Non-pigmented ciliary epithelial cell (primary cell): ENCODE results near the gene URB2.
"Not testable (repeated sequence)": the region's sequence is repeated elsewhere in the genome, so short reads cannot be mapped to it uniquely, and the experiment has no call there.

ENCODE experiments used
- DNase-seq: peaks from one replicate; pipeline ENCODE4 v3.0.0-alpha.2; 2010; ENCODE audit warnings: low read depth

URB2 gene

DNA sequence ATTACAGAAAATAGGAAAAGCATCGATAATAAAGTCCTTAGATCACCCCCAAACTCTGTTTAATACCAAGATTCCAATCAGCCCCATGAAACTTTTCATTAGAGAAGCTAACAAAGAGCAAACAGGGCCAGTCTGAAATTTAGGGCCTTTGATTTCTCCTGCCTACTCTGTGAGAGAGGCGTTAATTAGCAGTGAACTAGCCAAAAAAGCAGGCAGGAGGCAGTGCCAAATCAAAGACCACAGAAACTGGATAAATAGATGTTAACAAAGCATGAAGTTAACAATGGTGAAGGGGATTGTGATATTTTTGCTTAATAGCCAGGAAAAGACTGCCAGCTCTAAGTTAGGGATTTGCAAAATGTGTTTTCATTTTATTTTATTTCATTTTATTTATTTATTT lies 11.3 kb upstream of the URB2 start:
- no peak for DNase-seq

DNA sequence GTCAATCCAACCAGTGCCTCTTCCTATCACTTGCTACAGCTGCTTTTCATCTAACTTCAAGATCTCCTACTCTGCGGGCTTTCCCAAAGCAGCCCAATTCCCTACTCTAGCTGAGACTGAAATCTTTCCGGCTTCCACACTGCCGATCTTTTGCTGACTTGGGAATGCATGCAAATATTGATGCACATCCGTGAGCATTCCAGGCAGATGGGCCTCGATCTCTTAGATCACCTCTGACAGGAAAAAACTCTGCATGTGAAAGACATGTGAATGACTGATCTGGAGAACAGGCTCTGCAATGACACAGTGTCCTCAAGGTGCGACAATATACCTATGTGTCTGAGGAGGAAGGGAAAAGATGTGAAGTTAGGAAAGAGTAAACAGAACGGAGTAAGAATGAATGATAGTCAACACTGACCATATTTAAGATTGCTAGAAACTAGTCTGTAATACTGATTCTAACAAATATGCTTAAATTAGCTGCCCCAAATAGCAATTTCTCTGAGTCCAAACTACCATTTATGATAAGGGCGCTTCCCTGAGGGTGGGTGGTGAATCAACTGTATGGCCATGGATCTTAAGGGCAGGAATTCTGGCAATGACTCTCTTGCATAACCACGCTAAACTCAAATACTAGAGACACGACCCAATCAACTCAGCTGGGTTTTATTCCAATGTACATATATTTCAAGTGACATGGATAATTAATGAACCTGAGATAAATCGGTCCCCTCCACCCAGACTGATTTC lies 8.5 kb upstream of the URB2 start:
- DNase-seq = no peak

DNA sequence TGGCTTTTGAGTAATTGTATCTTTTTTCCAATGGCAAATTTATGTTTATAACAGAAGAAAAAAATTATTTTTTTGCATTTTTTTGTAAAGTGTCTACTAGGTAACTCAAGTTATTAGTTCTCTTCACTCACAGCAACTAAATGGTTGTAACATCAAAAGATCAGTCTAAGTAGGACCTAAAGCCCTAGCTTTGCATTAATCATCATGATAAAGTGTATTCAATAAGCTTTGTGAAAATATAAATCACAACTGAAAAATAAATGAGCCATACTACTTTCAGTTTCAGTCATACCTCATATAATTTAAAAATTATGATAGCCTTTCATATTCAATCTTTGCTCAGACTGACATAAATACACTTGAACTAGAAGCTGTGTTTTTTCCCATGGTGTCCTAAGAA lies 7.0 kb upstream of the URB2 start:
- no peak for DNase-seq

DNA sequence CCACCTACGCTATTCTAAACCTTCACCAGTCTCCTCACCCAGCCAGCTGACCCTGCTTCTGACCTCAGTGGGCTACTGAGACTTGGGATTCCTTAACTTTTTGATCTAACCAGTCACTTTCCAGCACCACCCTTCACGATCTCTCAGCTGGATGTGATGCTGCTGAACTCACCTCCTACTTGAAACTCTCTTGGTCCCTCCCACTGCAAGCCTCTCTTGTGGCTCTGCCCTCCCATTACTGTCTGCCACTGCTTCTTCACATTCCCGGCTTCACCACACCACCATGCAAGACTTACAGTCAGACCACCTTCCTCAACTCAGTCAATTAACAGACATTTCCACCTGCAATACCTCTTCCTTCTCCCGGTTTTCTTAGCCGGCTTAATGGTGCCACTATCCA lies 6.4 kb upstream of the URB2 start:
- DNase-seq = no peak

DNA sequence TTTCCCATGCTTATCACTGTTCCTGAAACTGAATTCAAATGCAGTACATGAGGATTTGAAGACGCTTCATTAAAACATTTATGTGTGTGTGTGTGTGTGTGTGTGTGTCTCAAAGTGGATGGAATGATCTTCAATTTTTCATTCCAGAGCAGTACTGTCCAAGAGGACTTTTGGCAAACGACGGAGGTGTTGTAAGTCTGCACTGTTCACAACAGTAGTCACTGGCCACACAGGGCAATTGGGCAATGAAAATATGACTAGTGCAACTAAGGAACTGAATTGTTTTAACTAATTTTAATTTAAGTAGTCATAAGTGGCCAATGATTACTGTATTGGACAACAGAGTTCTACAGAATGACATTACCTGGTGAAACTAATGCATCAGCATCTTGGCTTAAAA lies 5.2 kb upstream of the URB2 start:
- no peak for DNase-seq

DNA sequence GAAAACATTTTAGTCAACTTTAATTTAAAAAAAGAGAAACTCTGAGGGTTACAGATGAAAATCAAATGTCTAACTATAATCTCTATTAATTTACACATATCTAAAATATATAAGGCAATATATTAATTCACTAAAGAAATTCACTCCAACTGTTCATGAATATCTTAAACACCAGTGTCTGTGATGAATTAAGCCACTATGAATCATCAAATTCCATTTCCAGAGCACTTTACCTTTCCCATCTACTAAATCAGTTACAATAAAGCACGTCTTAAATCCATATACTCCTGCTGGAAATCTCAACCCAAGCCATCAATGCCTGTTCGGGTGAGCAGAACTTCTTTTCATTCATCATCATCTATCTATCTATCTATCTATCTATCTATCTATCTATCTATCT lies 4.4 kb upstream of the URB2 start:
- no peak for DNase-seq

DNA sequence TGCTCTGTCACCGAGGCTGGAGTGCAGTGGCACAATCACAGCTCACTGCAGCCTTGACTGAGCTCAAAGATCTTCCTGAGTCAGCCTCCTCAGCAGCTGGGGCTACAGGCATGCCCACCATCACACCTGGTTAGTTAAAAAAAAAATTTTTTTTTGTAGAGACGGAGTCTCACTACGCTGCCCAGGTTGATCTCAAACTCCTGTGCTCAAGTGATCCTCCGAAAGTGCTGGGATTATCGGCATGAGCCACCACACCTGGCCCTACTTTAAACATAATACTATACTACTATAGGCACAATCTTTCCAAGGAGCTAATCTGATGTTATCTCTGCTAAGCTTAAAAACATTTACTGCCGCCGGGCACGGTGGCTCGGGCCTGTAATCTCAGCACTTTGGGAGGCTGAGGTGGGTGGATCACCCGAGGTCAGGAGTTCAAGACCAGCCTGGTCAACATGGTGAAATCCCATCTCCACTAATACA lies 3.4 kb upstream of the URB2 start:
- not testable (repeated sequence) for DNase-seq

DNA sequence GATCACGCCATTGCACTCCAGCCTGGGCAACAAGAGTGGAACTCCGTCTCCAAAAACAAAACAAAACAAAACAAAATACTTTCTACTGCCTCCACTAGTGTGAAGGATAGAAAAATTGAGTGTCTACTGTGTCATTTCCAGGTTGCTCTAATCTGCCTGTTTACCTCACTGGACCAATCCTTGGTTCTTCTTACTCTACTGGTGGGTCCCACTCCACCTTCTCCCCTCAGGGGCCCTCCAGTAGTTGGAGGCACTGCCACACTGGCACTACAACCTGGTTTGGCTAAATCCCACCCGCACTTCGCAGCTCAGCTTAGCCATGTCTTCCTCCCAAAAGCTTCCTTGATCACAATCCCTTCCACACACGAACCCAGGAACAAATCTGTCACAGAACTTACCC lies 2.8 kb upstream of the URB2 start:
- no peak for DNase-seq

DNA sequence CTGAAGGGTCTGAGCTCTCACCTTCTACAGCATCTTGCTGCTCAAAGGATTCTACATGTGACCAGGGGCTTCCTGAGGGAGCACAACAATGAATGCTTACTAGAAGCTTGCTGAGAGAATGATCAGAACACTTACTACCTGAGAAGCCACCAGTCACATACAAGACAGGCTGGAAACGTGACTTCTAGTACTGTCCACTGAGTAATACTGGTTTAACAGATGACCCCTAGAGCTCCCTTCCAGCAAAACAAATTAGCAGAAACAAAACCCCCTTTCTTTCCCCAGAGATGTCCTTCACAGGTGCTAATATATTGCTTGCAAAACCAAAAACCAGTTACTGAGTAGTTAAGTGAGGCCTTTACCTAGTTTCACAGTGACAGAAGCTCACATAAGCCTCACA lies 2.2 kb upstream of the URB2 start:
- no peak for DNase-seq

DNA sequence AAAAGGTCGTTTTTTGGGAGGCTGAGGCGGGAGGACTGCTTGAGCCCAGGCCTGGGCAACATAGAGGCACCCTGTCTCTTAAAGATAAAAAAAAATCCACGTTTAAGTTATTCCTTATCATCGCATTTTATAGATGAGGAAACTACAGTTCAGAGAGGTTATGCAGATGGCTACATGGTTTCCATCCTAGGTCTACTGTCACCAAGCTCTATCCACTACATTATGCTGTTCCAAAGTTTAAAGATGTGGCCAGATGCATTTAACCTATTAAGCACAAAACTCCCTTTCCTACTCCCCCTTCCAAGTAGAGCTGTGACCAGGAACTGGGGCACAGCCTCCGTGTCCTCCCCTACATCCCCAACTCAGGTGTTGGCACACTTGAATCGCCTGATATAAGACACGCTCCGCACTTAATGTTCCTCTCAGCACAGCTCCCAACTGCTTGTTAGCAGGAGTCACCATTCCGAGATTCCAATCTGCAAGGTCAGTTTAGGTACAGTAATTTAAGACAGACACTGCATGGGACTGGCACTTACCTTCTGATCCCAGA lies 1.5 kb upstream of the URB2 start:
- no peak for DNase-seq

DNA sequence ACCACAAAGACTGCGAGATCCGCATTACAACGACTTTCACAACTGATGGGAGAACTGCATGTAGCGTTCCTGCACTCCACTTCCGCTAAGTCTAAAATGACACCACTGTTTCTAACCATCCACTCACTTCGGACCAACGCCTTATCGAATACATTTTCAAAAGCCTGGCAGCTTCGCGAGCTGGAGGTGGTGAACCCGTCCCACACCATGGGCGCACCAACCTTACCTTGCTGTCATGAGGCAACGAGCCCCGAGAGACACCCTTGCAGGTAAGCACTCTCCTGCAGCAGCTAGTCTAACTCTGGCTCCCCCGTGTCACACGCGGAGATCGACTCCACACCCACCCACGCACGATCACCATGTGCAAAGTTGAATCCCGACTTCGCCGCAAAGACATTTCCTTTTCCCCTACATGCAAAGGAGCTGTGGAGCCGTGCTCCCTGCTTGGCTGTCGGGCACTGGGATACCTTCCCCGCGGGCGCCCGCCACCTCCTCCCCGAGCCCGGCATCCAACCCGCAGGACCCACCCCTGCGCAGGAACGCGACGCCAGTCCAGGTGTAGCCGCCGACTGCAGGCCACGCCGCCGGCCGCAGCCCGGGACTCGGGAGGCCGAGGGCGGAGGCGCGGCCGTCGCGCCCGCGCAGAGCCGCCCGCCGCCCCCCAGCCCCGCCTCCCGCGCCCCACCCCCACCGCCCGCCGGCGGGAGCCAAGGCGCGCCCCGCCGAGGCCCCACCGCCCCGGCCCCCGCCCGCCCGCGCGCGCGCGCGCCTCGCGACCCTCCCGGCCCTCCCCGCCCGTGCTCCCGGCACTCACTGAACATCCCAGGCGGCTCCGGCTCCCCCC lies 754 bp upstream of the URB2 start:
- no peak for DNase-seq

DNA sequence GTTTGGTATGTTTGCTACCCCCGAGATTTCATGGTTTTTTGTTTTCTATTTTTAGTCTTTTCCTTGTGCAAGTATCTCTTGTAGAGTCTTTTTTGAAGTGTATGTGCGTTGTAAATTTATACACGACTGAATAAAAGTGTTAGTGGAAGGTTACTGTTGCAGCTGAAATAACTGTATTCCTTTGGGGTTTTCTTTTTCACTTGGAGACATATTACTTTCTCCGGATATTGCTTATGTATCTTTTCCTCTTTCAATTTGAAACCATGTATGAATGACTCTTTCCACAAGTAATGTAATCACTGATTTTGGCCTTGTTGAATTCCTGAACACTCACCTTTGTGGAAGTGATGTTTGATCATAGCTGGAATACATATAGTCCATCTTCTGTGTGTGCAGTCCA lies 956 bp downstream of the URB2 start:
- DNase-seq = no peak

DNA sequence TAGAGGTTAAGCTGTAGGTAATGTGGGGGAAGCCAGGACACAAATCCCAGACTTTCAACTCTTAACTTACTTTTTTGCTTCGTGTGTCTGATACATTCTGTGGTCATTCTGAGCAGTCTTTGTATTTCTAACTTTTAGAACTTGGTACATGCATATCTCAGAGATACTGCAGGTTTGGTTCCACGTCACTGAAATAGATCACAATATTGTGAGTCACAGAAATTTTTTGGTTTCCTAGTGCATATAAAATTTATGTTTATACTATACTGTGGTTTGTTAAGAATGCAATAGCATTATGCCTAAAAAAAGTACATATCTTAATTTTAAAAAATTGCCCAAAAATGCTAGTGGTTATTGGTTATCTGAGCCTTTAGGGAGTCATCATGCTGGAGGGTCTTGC lies 3.2 kb downstream of the URB2 start:
- DNase-seq = peak; percentile 58

DNA sequence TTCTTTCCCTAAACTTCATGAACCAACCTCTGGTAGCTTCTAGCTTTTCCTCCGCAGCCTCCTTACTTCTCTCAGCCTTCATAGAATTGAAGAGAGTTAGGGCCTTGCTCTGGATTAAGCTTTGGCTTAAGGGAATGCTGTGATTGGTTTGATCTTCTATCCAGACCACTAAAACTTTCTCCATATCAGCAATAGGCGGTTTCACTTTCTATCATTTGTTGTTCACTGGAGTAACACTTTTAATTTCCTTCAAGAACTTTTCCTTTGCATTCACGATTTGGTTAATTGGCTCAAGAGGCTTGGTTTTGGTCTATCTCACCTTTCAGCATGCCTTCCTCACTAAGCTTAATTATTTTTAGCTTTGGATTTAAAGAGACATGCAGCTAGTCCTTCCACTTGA lies 5.1 kb downstream of the URB2 start:
- DNase-seq = no peak

DNA sequence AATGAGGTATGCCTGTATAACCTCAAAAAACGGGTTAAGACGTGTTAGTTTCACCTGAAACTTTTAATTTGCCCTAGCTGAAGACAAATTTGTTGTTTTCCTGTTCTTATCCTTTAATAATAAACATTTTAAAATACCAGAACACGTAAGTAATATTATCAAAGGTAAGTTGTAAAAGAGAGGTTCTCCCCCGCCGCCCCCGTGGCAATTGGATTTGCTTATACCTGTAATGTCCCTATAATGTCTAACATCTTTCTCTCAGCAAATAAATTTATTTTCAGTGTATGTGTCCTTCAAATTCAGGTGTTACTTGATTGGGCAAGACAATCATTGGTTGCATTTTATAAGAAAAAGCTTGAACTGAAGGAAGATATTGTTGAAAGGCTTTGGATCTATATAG lies 5.9 kb downstream of the URB2 start:
- no peak for DNase-seq

DNA sequence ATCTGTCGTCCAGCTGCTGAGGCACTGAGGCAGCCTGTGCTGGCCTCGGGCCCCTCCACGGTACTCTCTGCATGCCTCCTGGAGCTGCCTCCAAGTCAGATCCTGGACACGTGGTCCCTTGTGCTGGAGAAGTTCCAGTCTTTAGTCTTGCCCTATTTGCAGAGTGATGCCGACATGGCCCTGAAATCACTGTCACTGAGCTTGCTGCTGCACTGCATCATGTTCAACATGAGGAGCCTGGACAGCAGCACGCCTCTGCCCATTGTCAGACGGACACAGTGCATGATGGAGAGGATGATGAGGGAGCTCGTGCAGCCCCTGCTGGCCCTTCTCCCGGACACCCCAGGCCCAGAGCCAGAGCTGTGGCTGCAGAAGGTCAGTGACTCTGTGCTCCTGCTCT lies 10.0 kb downstream of the URB2 start:
- DNase-seq = no peak

DNA sequence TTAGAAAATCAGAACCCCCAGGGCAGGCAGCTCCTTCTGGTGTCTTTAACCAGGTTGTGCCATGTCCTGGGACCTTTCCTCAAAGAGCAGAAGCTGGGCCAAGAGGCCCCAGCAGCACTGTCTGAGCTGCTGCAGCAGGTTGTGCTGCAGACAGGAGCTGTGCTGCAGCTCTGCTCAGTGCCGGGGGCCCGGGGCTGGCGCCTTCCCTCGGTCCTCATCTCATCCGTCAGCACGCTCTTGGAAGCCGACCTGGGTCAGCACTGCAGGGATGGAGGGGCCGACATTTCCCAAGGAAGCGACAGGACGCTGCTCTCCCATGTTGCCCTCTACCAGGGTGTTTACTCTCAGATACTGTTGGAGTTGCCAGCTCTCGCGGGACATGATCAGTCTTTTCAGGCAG lies 11.7 kb downstream of the URB2 start:
- no peak for DNase-seq

DNA sequence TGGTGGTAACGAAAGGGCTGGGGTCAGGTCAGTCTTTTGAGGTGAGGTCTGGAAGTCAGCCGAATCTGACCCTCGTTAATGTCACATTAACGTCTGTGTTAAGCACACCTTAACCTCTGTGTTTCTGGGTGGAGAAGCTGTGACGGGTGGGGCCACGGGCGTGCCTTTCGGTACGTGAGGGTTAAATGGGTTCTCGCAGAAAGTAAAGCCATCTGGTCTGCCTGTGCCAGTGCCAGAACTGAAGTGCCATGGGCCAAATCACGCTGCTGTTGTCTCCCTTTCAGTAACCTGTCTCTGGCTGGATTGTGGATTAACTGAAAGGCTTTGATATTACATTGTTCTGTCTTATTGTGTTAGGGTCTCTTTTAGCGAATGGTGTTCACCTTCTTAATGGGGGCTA lies 14.4 kb downstream of the URB2 start:
- no peak for DNase-seq

DNA sequence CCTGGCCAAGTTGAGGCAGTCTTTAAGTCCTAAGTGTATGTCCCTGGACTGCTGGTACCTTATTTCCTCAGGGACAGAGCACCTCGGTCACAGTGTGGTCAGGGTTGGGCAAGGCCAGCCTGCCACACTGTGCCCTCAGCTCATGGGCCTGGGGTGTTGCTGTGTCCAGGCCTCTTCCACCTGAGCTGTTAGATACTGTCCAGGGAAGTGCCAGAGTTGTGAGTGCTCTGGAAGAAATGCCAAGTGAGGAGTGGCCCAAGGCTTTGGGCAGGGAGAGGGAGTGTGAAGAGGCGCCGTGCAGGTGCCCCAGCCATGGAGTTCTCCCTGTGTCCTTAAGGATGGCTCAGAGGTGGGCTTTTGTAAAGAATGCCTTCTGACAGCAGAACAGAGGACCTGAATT lies 15.3 kb downstream of the URB2 start:
- no peak for DNase-seq

DNA sequence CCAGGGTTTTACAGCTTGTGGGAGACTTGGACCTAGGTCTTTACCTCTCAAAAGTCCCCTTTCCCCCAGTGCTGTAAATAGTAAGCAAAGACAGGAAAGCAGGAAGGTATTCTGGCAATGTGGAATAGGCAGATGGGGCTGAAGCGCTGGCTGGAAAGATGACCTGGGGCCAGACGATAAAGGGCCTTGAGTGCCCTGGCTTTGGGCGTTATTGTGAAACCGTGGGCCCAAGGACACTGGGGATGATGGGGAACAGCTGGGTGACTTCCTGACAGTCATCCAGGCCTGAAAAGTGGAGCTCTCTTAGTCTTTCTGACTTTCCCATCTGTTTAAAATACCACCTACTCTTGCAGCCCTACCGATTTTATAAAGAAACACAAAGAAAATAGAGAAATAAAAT lies 16.3 kb downstream of the URB2 start:
- DNase-seq = no peak

DNA sequence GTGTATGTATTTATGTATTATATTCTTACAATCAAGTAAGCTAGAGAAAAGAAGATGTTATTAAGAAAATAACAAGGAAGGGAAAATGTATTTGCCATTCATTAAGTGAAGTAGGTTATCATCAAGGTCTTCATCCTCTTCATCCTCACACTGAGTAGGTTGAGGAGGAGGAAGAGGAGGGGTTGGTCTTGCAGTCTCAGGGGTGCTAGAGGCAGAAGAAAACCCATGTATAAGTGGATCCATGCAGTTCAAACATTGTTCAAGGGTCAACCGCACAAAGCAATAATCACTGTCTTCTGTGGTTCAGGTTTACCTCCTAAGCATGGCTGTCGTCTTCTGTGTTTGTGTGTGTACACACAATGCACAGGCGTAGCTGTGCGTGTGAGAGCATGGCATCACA lies 16.9 kb downstream of the URB2 start:
- no peak for DNase-seq

DNA sequence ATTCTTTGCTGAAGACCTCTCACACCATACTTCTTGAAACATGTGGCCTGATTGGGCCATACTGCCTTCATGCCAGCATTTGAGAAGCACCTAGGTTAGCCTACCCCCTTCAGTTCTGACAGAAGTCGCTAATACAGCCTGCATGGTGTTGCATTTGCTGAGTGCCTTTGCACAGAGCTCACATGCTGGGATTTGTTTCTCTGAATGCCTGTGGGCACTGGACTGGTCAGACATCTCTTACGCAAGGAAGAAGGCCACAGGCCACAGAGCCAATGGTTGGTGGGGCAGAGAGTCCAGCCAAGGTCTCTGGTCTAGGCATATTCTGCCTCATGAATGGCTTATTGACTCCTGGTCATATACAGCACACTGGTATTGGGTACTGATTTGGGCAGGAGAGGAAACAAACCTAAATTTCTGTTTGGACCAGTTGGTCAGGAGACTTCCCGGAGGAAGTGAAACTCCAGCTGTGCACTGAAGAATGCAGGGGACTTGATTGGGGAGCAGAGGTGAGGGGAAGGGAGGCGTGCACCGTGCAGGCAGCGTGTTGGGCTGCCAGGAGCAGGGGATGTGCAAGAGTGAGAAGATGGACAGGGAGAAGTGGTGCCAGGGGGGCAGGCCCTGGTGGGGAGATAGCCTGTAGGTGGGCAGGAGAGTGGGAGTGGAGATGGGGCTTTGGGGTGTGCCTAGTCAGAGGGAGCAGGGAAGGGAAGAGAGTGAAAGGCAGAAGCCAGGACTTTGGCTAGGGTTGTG lies 18.1 kb downstream of the URB2 start:
- DNase-seq = no peak
